ENCODE data around the gene AATK.

GRCh38 chr17:81209141-81209540 is 43.1 kb upstream of the AATK start:
- TF ChIP-seq CTCF (conservative IDR thresholded peaks at IDR 0.05) = no peak
- TF ChIP-seq EZH2 (IDR thresholded peaks at IDR 0.05; ENCODE audit: low read depth) = no peak
